Measurements from ENCODE around the gene ATF7. TPM values are rescaled to one million over a fixed set of nuclear protein-coding genes. Genes with fewer than 3 reads are reported as not detected.

The ATF7 gene
- total and polyA plus RNA-seq, 2 of the 4 experiments (the other 2 are of a cell fraction) = 7.0 to 16.3 TPM

GRCh38 chr12:53603196-53603595 lies 23.0 kb downstream of the ATF7 start:
- H3K27me3 ChIP-seq (ENCODE audit: control insufficient read depth, insufficient read depth, low read length) = no peaks in the 10 kb centered on the region
- no peak for TF ChIP-seq CHD1 (IDR thresholded peaks at IDR 0.05; ENCODE audit: low read depth, low read length)
- H2AK9ac ChIP-seq (replicated peaks; ENCODE audit: low read depth, low read length, poor library complexity) = no peak overlapping the region
- no peak overlapping the region for H2BK20ac ChIP-seq (ENCODE audit: low read depth, low read length)
- H3K14ac ChIP-seq (replicated peaks; ENCODE audit: low read depth, low read length) = no peak overlapping the region
- H3K56ac ChIP-seq (ENCODE audit: extremely low read depth, insufficient read depth, low read length) = no peak overlapping the region
- dilution Hi-C loops (cut with HindIII; ENCODE audit: low sequenced_read_pairs, unreplicated experiment) (no loop called here), in situ Hi-C loops (cut with MboI; ENCODE audit: low sequenced_read_pairs) (no loop called here), intact Hi-C loops (cut with micrococcal nuclease) (no loop called here)
- no peak overlapping the region for H3K18ac ChIP-seq (ENCODE audit: low read depth, low read length)
- H4K5ac ChIP-seq (ENCODE audit: low read depth, low read length) = no peak overlapping the region
- no peak overlapping the region for H2AFZ ChIP-seq (replicated peaks; ENCODE audit: low read length, poor library complexity)
- POLR2A ChIA-PET (ENCODE audit: unreplicated experiment) = interaction anchor here (0.7 kb wide), 1 partner anchor 8 kb away, joined by 12 read pairs; no protein-coding TSS in a partner anchor
- 0 out of 2 replicates have a peak, but pooled peaks cover 3% of the 10 kb centered on the region for H3K36me3 ChIP-seq (ENCODE audit: control insufficient read depth, insufficient read depth, low read length)
- no TSS peak for BruUV-seq (replicated peaks)
- no peak overlapping the region for H2BK15ac ChIP-seq (ENCODE audit: low read depth, low read length)
- no peak overlapping the region for H4K91ac ChIP-seq (ENCODE audit: insufficient read depth, low read depth, low read length)
- no peak overlapping the region for H4K8ac ChIP-seq (ENCODE audit: low read depth in 2 of 2, low read length in 2 of 2)
- H2AK5ac ChIP-seq (ENCODE audit: low read depth, low read length) = no peak overlapping the region
- no peak overlapping the region for H3K23ac ChIP-seq (ENCODE audit: low read depth, low read length)
- H2BK120ac ChIP-seq (ENCODE audit: low read depth, low read length) = no peak overlapping the region
- DNase-seq (no peak), ATAC-seq (ENCODE audit: low read depth) (no peak)
- H3K9me3 ChIP-seq (ENCODE audit: control insufficient read depth, insufficient read depth, low read length) = no peaks in the 10 kb centered on the region
- H2BK5ac ChIP-seq (ENCODE audit: low read depth, low read length, poor library complexity, severe bottlenecking) = no peak overlapping the region
- peaks cover 8% of the 10 kb centered on the region; the same call in 1 of the 2 replicates for H4K20me1 ChIP-seq (ENCODE audit: insufficient read depth, low read length)
- H3K9me1 ChIP-seq (ENCODE audit: insufficient read depth, low read length) = no peaks in the 10 kb centered on the region
- no peaks in the 10 kb centered on the region for H3K4me1 ChIP-seq (ENCODE audit: control insufficient read depth, insufficient read depth, low read length)
- peaks cover 13 to 31% of the 10 kb centered on the region in 2 experiments; a peak in 3 of 4 replicates for H3K79me1 ChIP-seq (ENCODE audit: low read depth in 1 of 2, low read length in 2 of 2)
- H3K4me3 ChIP-seq (ENCODE audit: insufficient read depth, low read depth, low read length) = no peak overlapping the region
- H3K9ac ChIP-seq (ENCODE audit: low read depth, low read length) = no peak overlapping the region
- H3K4me2 ChIP-seq (ENCODE audit: low read depth, low read length) = no peak overlapping the region
- no peak overlapping the region for H3K4ac ChIP-seq (ENCODE audit: low read depth, low read length)
- CTCF ChIA-PET = no interaction called here
- H3K27ac ChIP-seq (ENCODE audit: insufficient read depth, low read length) = no peak overlapping the region

All from IMR-90 (cell line).